Sigmoid colon (tissue), 7 donors: ENCODE measurements around the gene KRTAP10-3. TPM values are rescaled to one million over a fixed set of nuclear protein-coding genes. Genes with fewer than 3 reads are reported as not detected.

Experiments used
- DNase-seq: peaks from one replicate; pipeline ENCODE4 v3.0.0-alpha.2; 2019
- H3K27ac ChIP-seq, 4 donors: fragments of 200-600 bp; sonication (generic); one replicate each; pipeline ENCODE4 v1.5.1; 2016 to 2019; ENCODE audit warnings: mild to moderate bottlenecking in 1 of 4
- H3K27me3 ChIP-seq, 3 donors: fragments of 200-600 bp; sonication (generic); one replicate each; pipeline ENCODE4 v1.5.1; 2019; ENCODE audit warnings: mild to moderate bottlenecking in 1 of 3
- H3K36me3 ChIP-seq, 4 donors: fragments of 200-600 bp; sonication (generic); one replicate each; pipeline ENCODE4 v1.5.1; 2016 to 2019
- H3K4me1 ChIP-seq, 4 donors: fragments of 200-600 bp; sonication (generic); one replicate each; pipeline ENCODE4 v1.5.1; 2017 to 2019
- H3K4me3 ChIP-seq, 4 donors: fragments of 200-600 bp; sonication (generic); one replicate each; pipeline ENCODE4 v1.5.1; 2017 to 2019; ENCODE audit warnings: mild to moderate bottlenecking in 2 of 4, moderate library complexity in 1 of 4
- H3K9me3 ChIP-seq, 4 donors: fragments of 200-600 bp in 3 of 4; sonication (generic) in 3 of 4; one replicate each; pipeline versions ENCODE4 v1.5.1 to v1.6.1; 2013 to 2019
- CTCF ChIP-seq, 4 experiments: fragments of 450-650 bp in 3 of 4; fragments of 200-600 bp in 1 of 4; IDR thresholded peaks; one replicate each; pipeline ENCODE4 v1.5.1; 2016 to 2019; ENCODE audit warnings: antibody characterized with exemption in 4 of 4, mild to moderate bottlenecking in 3 of 4, moderate library complexity in 2 of 4
- EP300 ChIP-seq, 4 donors: sonication (generic); formaldehyde crosslinking; IDR thresholded peaks; one replicate each; pipeline ENCODE4 v1.6.1; 2017; ENCODE audit warnings: antibody characterized with exemption in 4 of 4
- POLR2A ChIP-seq, 2 donors: fragments of 450-650 bp; IDR thresholded peaks; one replicate each; pipeline ENCODE4 v1.6.1; 2016; ENCODE audit warnings: antibody characterized with exemption in 2 of 2, mild to moderate bottlenecking in 2 of 2, moderate library complexity in 2 of 2
- POLR2AphosphoS5 ChIP-seq, 4 donors: sonication (generic); formaldehyde crosslinking; IDR thresholded peaks; one replicate each; pipeline ENCODE4 v1.6.1; 2017; ENCODE audit warnings: antibody characterized with exemption in 4 of 4
- WGBS, 2 donors: extraction: QIAGEN DNeasy Blood & Tissue Kit; methylation state at CpG; one replicate each; pipeline ENCODE4 v1.1.7; 2013; 5-methylcytosine and 5-hydroxymethylcytosine counted together
- intact Hi-C: fragments of 100-400 bp; cut with DNase I; formaldehyde crosslinking; loops from one replicate; pipeline ENCODE4 v1.15.1; 2023
- polyA plus RNA-seq, 3 donors: library from polyadenylated mRNA; stranded (reverse); fragments of 200-250 nt; gene quantifications; one replicate each; pipeline ENCODE4 v1.2.3, GENCODE V29; 2013
- total RNA-seq, 4 donors: library from RNA; depleted of rRNA; stranded (reverse); fragments of >200 nt; gene quantifications; one replicate each; pipeline ENCODE4 v1.1.0, GENCODE V29; 2016
- donor health status: healthy with polysubstance abuse.
- donor health status: Bipolar disorder and iron deficiency.
- donor health status: healthy.

The KRTAP10-3 gene
- total and polyA plus RNA-seq, 7 donors = 0.66 TPM; not detected in 6

DNA sequence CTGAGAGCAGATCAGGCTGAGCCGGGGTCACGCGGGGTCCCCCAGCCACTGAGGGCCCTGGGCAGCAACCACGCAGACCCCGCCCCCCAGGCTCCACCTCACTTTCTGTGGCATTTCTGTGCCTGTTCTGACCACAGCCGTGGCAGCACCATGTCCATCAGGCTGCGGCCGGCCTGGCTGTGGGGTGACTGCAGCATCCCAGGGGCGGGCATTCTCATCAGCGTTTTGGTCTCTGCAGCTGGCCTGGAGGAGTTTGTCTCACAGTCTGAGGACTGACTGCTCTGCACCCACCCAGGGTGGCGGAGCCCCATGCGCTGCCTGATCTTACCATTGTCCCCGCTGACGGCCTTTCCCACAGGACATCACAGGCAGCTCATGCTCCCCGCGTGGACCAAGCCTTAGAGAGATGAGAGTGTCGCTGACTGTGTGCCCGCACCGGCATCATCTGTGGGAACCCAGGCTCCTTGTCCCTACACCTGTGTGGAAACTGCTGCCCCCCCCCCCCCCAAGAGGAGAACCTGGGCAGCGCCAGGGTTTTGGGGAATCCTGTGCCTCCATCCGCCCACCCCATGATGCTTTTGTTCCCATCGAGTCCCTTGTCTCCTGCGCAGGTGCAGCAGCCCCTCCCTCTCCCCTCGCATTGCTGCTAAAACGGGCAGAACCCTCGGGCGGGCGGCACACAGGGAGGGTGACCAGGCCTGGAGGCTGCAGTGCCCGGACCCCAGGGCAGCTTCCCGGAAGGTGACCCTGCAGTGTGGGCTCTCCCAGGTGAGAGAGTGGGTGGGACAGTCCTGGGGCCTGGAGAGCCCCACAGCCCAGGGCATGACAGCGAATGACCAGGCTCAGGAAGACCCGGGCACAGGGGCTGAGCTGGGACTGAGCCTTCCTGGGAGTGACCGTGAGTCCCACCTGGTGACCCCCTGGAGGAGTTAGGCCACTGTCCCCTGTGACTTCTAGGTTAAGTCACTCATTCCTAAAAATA, 20.4 kb downstream of the KRTAP10-3 start:
- intact Hi-C loops = no loop called here
- peak; percentile 39 for DNase-seq
- H3K27me3 ChIP-seq = peaks cover 0 to 10% (median 0%) of the 10 kb centered on the region in 3 donors
- no peaks in the 10 kb centered on the region for H3K36me3 ChIP-seq
- no peaks in the 10 kb centered on the region for H3K4me1 ChIP-seq
- WGBS, 2 donors = 90 to 93% methylated on average over 33 of the region's 33 CpGs
- peaks cover 0 to 8% (median 3%) of the 10 kb centered on the region in 4 donors for H3K9me3 ChIP-seq
- no peak overlapping the region for H3K27ac ChIP-seq
- no peak for TF ChIP-seq EP300 (IDR thresholded peaks at IDR 0.05)
- H3K4me3 ChIP-seq = no peak overlapping the region

GRCh38 chr21:44535963-44536362, 22.6 kb downstream of the KRTAP10-3 start:
- no peak for DNase-seq
- no peaks in the 10 kb centered on the region for H3K4me1 ChIP-seq
- H3K36me3 ChIP-seq = no peaks in the 10 kb centered on the region
- no peak overlapping the region for H3K4me3 ChIP-seq
- intact Hi-C loops = no loop called here
- no peak for TF ChIP-seq POLR2AphosphoS5 (IDR thresholded peaks at IDR 0.05)
- no peak for TF ChIP-seq EP300 (IDR thresholded peaks at IDR 0.05)
- no peak for TF ChIP-seq POLR2A (IDR thresholded peaks at IDR 0.05)
- TF ChIP-seq CTCF (IDR thresholded peaks at IDR 0.05) = no peak
- peaks cover 0 to under 1% (median 0%) of the 10 kb centered on the region in 4 donors for H3K9me3 ChIP-seq
- peaks cover 0 to 23% (median 0%) of the 10 kb centered on the region in 3 donors for H3K27me3 ChIP-seq
- WGBS, 2 donors = 67 to 74% methylated on average over 7 of the region's 7 CpGs
- H3K27ac ChIP-seq = no peak overlapping the region

GRCh38 chr21:44534688-44535087, 23.9 kb downstream of the KRTAP10-3 start:
- TF ChIP-seq CTCF (IDR thresholded peaks at IDR 0.05) (no peak), EP300 (IDR thresholded peaks at IDR 0.05) (no peak), POLR2A (IDR thresholded peaks at IDR 0.05) (no peak), POLR2AphosphoS5 (IDR thresholded peaks at IDR 0.05) (no peak)
- Histone ChIP-seq H3K27ac (no peak overlapping the region), H3K27me3 (peaks cover 0 to 27% (median 0%) of the 10 kb centered on the region in 3 donors), H3K9me3 (no peaks in the 10 kb centered on the region), H3K36me3 (no peaks in the 10 kb centered on the region), H3K4me3 (no peak overlapping the region), H3K4me1 (no peaks in the 10 kb centered on the region)
- peak; percentile 24 for DNase-seq
- 91% methylated on average over 6 of the region's 6 CpGs for WGBS, 2 donors
- intact Hi-C loops = no loop called here

DNA sequence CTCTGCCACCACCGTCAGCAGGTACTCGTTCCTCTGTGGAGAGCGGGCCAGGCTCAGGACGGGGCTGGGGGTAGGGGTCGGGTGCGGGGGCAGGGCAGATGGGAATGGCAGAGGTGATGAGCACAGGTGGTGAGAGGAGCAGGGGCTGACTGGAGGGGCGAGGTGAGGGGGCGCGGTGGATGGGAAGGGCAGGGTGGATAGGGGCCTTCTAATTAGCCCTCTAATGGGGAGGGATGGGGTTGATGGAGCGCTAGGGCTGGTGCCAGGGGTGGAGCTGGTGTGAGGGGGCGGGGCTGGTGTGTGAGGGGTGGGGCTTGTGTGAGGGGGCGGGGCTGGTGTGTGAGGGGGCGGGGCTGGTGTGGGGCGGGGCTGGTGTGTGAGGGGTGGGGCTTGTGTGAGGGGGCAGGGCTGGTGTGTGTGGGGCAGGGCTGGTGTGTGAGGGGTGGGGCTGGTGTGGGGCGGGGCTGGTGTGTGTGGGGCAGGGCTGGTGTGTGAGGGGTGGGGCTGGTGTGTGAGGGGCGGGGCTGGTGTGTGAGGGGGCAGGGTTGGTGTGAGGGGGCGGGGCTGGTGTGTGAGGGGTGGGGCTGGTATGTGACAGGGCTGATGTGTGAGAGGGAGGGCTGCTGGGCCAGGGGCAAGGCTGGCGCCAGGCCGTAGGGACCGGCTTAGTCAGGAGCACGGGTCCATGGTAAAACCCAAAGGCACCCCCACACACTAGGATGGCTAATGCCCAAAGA, 24.5 kb downstream of the KRTAP10-3 start:
- peak; percentile 48 for DNase-seq
- WGBS, 2 donors = 85 to 92% methylated on average over 21 of the region's 21 CpGs

More for the DNA sequence above, 24.5 kb downstream of the KRTAP10-3 start:
- TF ChIP-seq POLR2AphosphoS5 (IDR thresholded peaks at IDR 0.05) = no peak
- TF ChIP-seq POLR2A (IDR thresholded peaks at IDR 0.05) = no peak
- TF ChIP-seq CTCF (IDR thresholded peaks at IDR 0.05) = no peak
- no peak for TF ChIP-seq EP300 (IDR thresholded peaks at IDR 0.05)
- Histone ChIP-seq H3K27ac (no peak overlapping the region), H3K4me3 (no peak overlapping the region), H3K36me3 (no peaks in the 10 kb centered on the region), H3K9me3 (no peaks in the 10 kb centered on the region), H3K27me3 (peaks cover 0 to 27% (median 0%) of the 10 kb centered on the region in 3 donors), H3K4me1 (no peaks in the 10 kb centered on the region)
- intact Hi-C loops = no loop called here
